H1 (cell line): ENCODE results near the gene TECPR2. TPM values are rescaled to one million over a fixed set of nuclear protein-coding genes. Genes with fewer than 3 reads are reported as not detected.

Experiments used
- polyA plus RNA-seq, 7 experiments: library from polyadenylated mRNA; depleted of rRNA in 3 of 7; stranded (reverse) in 5 of 7; unstranded in 2 of 7; fragments of >200 nt in 5 of 7; fragments of 200-250 nt in 2 of 7; gene quantifications; 1 replicate in 5 of 7; 2 replicates in 1 of 7; 4 replicates in 1 of 7; pipeline versions ENCODE4 v1.2.1 to v1.2.3, GENCODE V29; 2011 to 2013; ENCODE audit warnings: missing spikeins in 2 of 7, mixed read lengths in 2 of 7
- total RNA-seq: library from RNA; stranded (reverse); fragmentation: NEBNext Ultra II Directional; extraction: Animal tissue kit (Norgen Biotek cat#: 25700); gene quantifications from 2 replicates; pipeline ENCODE4 v1.2.1, GENCODE V29; 2021
- TF ChIP-seq, protein P1 (sequence below): fragments of 300-600 bp; sonication (generic); IDR thresholded peaks from 2 replicates; pipeline ENCODE4 v1.7.1; 2012; ENCODE audit warnings: low read length, moderate library complexity, mild to moderate bottlenecking, inconsistent platforms; ENCODE audit not compliant: insufficient replicate concordance

TECPR2 gene
- total and polyA plus RNA-seq, 2 of the 8 experiments (the other 6 are each of a cell fraction or from before 2014, with no cell fraction given) = 6.8 to 19.4 TPM

GRCh38 chr14:102374264-102374663 lies 11.5 kb downstream of the TECPR2 start (continued):
- TF ChIP-seq, protein P1, sequence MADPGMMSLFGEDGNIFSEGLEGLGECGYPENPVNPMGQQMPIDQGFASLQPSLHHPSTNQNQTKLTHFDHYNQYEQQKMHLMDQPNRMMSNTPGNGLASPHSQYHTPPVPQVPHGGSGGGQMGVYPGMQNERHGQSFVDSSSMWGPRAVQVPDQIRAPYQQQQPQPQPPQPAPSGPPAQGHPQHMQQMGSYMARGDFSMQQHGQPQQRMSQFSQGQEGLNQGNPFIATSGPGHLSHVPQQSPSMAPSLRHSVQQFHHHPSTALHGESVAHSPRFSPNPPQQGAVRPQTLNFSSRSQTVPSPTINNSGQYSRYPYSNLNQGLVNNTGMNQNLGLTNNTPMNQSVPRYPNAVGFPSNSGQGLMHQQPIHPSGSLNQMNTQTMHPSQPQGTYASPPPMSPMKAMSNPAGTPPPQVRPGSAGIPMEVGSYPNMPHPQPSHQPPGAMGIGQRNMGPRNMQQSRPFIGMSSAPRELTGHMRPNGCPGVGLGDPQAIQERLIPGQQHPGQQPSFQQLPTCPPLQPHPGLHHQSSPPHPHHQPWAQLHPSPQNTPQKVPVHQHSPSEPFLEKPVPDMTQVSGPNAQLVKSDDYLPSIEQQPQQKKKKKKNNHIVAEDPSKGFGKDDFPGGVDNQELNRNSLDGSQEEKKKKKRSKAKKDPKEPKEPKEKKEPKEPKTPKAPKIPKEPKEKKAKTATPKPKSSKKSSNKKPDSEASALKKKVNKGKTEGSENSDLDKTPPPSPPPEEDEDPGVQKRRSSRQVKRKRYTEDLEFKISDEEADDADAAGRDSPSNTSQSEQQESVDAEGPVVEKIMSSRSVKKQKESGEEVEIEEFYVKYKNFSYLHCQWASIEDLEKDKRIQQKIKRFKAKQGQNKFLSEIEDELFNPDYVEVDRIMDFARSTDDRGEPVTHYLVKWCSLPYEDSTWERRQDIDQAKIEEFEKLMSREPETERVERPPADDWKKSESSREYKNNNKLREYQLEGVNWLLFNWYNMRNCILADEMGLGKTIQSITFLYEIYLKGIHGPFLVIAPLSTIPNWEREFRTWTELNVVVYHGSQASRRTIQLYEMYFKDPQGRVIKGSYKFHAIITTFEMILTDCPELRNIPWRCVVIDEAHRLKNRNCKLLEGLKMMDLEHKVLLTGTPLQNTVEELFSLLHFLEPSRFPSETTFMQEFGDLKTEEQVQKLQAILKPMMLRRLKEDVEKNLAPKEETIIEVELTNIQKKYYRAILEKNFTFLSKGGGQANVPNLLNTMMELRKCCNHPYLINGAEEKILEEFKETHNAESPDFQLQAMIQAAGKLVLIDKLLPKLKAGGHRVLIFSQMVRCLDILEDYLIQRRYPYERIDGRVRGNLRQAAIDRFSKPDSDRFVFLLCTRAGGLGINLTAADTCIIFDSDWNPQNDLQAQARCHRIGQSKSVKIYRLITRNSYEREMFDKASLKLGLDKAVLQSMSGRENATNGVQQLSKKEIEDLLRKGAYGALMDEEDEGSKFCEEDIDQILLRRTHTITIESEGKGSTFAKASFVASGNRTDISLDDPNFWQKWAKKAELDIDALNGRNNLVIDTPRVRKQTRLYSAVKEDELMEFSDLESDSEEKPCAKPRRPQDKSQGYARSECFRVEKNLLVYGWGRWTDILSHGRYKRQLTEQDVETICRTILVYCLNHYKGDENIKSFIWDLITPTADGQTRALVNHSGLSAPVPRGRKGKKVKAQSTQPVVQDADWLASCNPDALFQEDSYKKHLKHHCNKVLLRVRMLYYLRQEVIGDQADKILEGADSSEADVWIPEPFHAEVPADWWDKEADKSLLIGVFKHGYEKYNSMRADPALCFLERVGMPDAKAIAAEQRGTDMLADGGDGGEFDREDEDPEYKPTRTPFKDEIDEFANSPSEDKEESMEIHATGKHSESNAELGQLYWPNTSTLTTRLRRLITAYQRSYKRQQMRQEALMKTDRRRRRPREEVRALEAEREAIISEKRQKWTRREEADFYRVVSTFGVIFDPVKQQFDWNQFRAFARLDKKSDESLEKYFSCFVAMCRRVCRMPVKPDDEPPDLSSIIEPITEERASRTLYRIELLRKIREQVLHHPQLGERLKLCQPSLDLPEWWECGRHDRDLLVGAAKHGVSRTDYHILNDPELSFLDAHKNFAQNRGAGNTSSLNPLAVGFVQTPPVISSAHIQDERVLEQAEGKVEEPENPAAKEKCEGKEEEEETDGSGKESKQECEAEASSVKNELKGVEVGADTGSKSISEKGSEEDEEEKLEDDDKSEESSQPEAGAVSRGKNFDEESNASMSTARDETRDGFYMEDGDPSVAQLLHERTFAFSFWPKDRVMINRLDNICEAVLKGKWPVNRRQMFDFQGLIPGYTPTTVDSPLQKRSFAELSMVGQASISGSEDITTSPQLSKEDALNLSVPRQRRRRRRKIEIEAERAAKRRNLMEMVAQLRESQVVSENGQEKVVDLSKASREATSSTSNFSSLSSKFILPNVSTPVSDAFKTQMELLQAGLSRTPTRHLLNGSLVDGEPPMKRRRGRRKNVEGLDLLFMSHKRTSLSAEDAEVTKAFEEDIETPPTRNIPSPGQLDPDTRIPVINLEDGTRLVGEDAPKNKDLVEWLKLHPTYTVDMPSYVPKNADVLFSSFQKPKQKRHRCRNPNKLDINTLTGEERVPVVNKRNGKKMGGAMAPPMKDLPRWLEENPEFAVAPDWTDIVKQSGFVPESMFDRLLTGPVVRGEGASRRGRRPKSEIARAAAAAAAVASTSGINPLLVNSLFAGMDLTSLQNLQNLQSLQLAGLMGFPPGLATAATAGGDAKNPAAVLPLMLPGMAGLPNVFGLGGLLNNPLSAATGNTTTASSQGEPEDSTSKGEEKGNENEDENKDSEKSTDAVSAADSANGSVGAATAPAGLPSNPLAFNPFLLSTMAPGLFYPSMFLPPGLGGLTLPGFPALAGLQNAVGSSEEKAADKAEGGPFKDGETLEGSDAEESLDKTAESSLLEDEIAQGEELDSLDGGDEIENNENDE = no peak
- TF ChIP-seq, all 59 proteins: peak for 0
